Measurements from ENCODE around the gene RAB23.

RAB23 gene

DNA sequence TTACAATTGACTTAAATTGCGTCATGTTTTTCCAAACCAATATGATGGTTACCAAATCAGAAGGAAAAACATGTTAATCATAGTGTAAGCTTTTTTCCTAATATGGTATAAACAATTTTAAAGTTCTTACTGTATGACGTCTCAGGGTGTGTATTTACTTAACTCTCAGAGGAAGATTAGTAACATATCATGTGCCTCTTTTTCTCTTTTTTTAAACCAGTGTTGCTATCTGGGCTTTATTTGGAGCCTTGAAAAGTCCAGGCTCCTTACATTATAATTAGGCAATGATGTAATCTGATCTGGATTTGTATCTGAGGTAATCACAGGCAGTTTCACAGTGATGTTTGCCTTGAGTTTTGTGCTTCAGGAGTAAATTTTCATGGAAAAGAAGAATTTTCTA, 20.4 kb upstream of the RAB23 start:
- peak overlapping the region; percentile 83 for H3K27ac ChIP-seq (ENCODE audit: low read length)

DNA sequence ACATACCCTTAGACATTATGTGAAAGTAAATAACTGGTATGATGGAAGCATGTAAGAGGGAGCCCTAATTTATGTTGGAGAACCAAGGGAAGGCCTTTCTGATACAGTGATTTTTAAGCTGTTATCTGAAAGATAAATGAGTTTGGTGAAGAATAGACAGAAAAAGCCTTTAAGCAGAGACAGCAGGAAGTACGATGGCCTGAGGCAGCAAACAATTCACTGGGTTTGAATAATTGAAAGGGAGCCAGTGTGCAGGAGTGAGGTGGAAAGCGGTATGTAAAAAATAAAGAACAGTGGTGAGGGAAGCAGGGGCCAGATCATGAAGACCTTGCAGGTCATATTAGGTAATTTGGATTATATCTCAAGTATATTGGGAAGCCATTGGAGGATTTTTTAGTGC, 4.1 kb upstream of the RAB23 start:
- Histone ChIP-seq H3K27ac (ENCODE audit: low read length) (no peak overlapping the region), H3K9me3 (ENCODE audit: control insufficient read depth in 1 of 2, low read length in 2 of 2) (no peaks in the 10 kb centered on the region), H3K4me3 (ENCODE audit: low read depth in 1 of 2, low read length in 2 of 2) (no peak overlapping the region), H3K27me3 (ENCODE audit: low read depth, low read length) (no peaks in the 10 kb centered on the region), H3K36me3 (ENCODE audit: control insufficient read depth in 1 of 2, insufficient read depth in 2 of 2, low read length in 2 of 2) (peaks cover 0 to 4% of the 10 kb centered on the region in 2 donors), H3K4me1 (ENCODE audit: control insufficient read depth in 1 of 2, insufficient read depth in 2 of 2, low read length in 2 of 2) (peaks cover 0 to 5% of the 10 kb centered on the region in 2 donors)

More for the DNA sequence above, 20.4 kb upstream of the RAB23 start:
- H3K4me3 ChIP-seq (ENCODE audit: low read depth in 1 of 2, low read length in 2 of 2), result no peak overlapping the region
- no peaks in the 10 kb centered on the region for H3K4me1 ChIP-seq (ENCODE audit: control insufficient read depth in 1 of 2, insufficient read depth in 2 of 2, low read length in 2 of 2)
- H3K9me3 ChIP-seq (ENCODE audit: control insufficient read depth in 1 of 2, low read length in 2 of 2), result no peaks in the 10 kb centered on the region
- no peaks in the 10 kb centered on the region for H3K27me3 ChIP-seq (ENCODE audit: low read depth, low read length)
- H3K36me3 ChIP-seq (ENCODE audit: control insufficient read depth in 1 of 2, insufficient read depth in 2 of 2, low read length in 2 of 2), result no peaks in the 10 kb centered on the region

DNA sequence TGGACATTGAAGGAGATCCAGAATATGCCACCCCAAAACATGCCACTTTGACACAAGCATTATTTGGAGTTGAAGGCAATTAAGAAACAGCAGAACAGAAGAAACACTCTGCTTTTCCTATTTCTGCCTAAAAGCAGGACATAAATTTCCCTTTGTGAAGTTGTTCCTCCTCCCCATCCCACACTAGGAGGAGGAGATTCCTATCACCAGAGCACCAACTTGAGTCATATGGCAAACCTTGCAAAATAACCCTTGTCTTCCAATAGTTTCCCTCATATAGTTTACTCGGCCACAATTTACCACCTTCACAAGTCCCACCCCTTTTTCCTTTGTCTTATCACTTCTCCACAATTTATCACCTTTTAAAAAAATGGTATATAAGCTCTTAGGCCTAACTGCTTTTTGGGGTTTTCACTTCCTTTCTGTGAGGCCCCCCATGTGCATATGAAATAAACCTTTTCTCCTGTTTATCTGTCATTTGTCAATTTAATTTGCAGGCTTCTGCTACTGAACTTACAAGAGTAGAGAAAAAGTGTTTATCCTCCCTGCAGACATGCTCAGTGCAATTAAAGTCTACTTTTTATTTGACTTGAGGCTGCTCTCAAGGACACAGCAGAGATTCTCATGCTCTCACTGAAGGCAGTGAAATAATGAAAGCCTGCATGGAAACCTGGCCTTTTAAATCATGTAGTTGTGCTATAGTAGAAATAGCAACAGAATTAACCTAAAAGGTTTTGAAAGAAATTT, 2.8 kb upstream of the RAB23 start:
- Histone ChIP-seq H3K36me3 (ENCODE audit: control insufficient read depth in 1 of 2, insufficient read depth in 2 of 2, low read length in 2 of 2) (peaks cover 0 to 4% of the 10 kb centered on the region in 2 donors), H3K4me3 (ENCODE audit: low read depth in 1 of 2, low read length in 2 of 2) (no peak overlapping the region), H3K27ac (ENCODE audit: low read length) (no peak overlapping the region), H3K9me3 (ENCODE audit: control insufficient read depth in 1 of 2, low read length in 2 of 2) (no peaks in the 10 kb centered on the region), H3K4me1 (ENCODE audit: control insufficient read depth in 1 of 2, insufficient read depth in 2 of 2, low read length in 2 of 2) (peaks cover 0 to 13% of the 10 kb centered on the region in 2 donors), H3K27me3 (ENCODE audit: low read depth, low read length) (no peaks in the 10 kb centered on the region)

DNA sequence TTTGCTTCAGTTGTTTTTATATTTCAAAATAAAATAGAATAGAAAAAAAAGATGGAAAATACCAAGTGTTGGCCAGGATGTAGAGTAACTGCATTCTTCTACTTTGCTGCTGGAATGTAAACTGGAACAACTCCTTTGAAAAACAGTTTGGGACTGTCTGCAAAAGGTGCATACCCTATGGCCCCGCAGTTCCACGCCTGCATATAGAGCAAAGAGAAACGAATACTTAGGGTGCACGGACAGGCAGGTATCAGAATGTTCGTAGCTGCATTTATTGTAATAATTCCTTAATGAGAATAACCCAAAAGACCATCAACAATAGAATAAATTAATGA, 603 bp upstream of the RAB23 start:
- peaks cover 0 to 13% of the 10 kb centered on the region in 2 donors for H3K4me1 ChIP-seq (ENCODE audit: control insufficient read depth in 1 of 2, insufficient read depth in 2 of 2, low read length in 2 of 2)
- no peaks in the 10 kb centered on the region for H3K9me3 ChIP-seq (ENCODE audit: control insufficient read depth in 1 of 2, low read length in 2 of 2)
- H3K4me3 ChIP-seq (ENCODE audit: low read depth in 1 of 2, low read length in 2 of 2), result peak overlapping the region; percentile 88 to 89
- no peaks in the 10 kb centered on the region for H3K27me3 ChIP-seq (ENCODE audit: low read depth, low read length)
- peak overlapping the region; percentile 83 for H3K27ac ChIP-seq (ENCODE audit: low read length)
- peaks cover 0 to 4% of the 10 kb centered on the region in 2 donors for H3K36me3 ChIP-seq (ENCODE audit: control insufficient read depth in 1 of 2, insufficient read depth in 2 of 2, low read length in 2 of 2)

DNA sequence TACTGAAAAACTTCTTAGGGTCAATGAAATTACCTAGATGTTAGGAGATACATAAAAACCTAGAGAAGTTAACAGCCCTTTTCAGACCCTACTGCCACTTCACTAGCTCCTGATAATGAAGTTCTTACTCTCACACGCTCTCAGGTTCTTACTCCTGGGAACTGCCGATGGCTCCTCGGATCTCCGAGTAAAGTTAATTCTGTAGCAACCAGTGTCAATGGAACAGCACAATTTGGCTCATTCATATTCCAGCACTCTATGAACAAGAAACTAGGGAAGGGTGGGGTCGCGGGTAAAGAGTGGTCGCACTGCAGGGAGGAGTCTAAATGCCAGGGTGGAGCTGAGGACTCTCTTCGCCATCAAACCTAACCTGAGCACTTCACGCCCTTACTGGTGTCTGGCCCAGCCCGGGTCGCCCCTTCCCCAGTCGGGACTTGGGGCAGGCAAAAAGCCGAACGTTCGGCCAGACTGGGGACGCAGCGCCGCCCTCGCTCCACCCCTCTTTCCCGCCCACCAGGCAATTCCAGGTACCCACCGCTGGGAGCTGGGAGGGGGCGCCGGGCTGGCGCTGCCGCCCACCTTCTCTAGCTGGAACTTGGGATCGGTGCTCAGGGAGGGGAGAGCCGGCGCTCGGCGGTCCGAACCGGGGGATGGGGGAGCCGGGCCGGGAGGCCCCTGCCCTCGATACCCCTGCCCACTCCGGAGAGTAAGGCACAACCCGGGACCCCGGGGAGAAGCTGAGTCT, 744 bp downstream of the RAB23 start:
- peak overlapping the region; percentile 83 for H3K27ac ChIP-seq (ENCODE audit: low read length)
- peak overlapping the region; percentile 88 to 89 for H3K4me3 ChIP-seq (ENCODE audit: low read depth in 1 of 2, low read length in 2 of 2)
- H3K9me3 ChIP-seq (ENCODE audit: control insufficient read depth in 1 of 2, low read length in 2 of 2), result no peaks in the 10 kb centered on the region
- peaks cover 0 to 25% of the 10 kb centered on the region in 2 donors for H3K4me1 ChIP-seq (ENCODE audit: control insufficient read depth in 1 of 2, insufficient read depth in 2 of 2, low read length in 2 of 2)
- H3K27me3 ChIP-seq (ENCODE audit: low read depth, low read length), result no peaks in the 10 kb centered on the region
- peaks cover 0 to 11% of the 10 kb centered on the region in 2 donors for H3K36me3 ChIP-seq (ENCODE audit: control insufficient read depth in 1 of 2, insufficient read depth in 2 of 2, low read length in 2 of 2)

DNA sequence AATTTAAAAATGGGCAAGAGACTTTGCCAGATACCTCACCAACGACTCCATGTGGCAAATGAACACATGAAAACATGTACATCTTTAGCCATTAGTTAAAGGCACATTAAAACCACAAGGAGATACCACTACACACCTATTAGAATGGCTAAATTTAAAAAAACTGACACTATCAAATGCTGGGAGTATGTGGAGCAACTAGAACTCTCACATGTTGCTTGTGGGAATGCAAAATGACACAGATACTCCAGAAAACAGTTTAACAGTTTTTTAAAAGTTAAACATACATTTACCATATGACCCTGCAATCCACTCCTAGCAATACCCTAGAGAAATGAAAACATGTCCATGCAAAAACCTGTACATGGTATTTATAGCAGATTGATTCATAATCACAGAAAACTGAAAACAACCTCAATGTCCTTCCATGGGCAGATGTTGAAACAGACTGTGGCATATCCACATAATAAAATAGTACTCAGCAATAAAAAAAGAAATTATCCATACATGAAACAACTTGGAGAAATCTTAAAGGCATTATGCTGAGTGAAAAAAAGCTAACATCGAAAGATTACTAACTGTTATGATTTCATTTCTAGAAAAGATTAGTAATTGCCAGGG, 1.9 kb downstream of the RAB23 start:
- H3K9me3 ChIP-seq (ENCODE audit: control insufficient read depth in 1 of 2, low read length in 2 of 2), result no peaks in the 10 kb centered on the region
- peak overlapping the region in 1 of 2 donors; percentile 62 for H3K4me3 ChIP-seq (ENCODE audit: low read depth in 1 of 2, low read length in 2 of 2)
- no peaks in the 10 kb centered on the region for H3K27me3 ChIP-seq (ENCODE audit: low read depth, low read length)
- H3K4me1 ChIP-seq (ENCODE audit: control insufficient read depth in 1 of 2, insufficient read depth in 2 of 2, low read length in 2 of 2), result peaks cover 0 to 25% of the 10 kb centered on the region in 2 donors
- H3K27ac ChIP-seq (ENCODE audit: low read length), result no peak overlapping the region
- H3K36me3 ChIP-seq (ENCODE audit: control insufficient read depth in 1 of 2, insufficient read depth in 2 of 2, low read length in 2 of 2), result peaks cover 0 to 11% of the 10 kb centered on the region in 2 donors

DNA sequence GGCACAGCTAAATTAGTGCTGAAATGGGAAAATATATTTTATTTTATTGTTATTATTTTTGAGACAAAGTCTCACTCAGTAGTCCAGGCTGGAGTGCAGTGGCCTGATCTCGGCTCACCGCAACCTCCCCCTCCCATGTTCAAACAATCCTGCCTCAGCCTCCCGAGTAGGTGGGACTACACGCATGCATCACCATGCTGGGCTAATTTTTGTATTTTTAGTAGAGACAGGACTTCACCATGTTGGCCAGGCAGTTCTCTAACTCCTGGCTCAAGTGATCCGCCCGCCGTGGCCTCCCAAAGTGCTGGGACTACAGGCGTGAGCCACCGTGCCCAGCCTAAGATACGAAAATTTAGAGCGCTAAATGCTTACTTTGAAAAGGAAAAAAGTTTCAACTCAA, 4.8 kb downstream of the RAB23 start:
- Histone ChIP-seq H3K27ac (ENCODE audit: low read length) (no peak overlapping the region), H3K27me3 (ENCODE audit: low read depth, low read length) (no peaks in the 10 kb centered on the region), H3K4me3 (ENCODE audit: low read depth in 1 of 2, low read length in 2 of 2) (no peak overlapping the region), H3K4me1 (ENCODE audit: control insufficient read depth in 1 of 2, insufficient read depth in 2 of 2, low read length in 2 of 2) (peaks cover 0 to 26% of the 10 kb centered on the region in 2 donors), H3K9me3 (ENCODE audit: control insufficient read depth in 1 of 2, low read length in 2 of 2) (no peaks in the 10 kb centered on the region), H3K36me3 (ENCODE audit: control insufficient read depth in 1 of 2, insufficient read depth in 2 of 2, low read length in 2 of 2) (peaks cover 0 to 11% of the 10 kb centered on the region in 2 donors)

DNA sequence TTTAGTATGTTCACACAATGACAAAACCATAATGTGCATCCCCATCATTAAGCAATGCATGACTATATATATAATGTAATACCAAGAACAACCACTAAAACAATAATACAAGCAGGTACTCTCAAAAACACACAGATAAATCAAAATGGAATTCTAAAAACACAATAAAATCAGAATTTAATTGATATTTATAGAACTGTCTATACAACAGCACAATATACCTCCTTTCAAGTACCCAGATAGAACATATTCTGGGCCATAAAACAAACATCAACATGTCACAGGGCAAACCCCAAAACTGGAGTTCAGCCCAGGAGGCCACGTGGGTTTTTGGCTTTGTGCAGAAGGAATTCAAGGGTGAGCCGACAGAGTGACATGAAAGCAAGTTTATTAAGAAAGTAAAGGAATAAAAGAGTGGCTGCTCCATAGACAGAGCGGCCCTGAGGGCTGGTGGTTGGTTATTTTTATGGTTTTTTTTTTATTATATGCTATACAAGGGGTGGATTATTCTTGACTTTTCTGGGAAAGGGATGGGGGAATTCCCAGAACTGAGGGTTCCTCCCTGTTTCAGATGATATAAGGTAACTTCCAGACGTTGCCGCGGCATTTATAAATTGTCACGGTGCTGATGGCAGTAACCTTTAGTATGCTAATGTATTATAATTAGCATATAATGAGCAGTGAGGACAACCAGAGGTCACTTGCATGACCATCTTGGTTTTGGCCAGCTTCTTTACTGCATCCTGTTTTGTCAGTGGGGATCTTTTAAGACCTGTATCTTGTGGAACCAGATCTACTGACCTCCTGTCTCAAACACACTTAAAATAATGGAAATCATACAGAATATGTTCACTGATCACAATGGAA, 5.6 kb downstream of the RAB23 start:
- Histone ChIP-seq H3K4me3 (ENCODE audit: low read depth in 1 of 2, low read length in 2 of 2) (no peak overlapping the region), H3K4me1 (ENCODE audit: control insufficient read depth in 1 of 2, insufficient read depth in 2 of 2, low read length in 2 of 2) (peaks cover 0 to 26% of the 10 kb centered on the region in 2 donors), H3K27ac (ENCODE audit: low read length) (no peak overlapping the region), H3K27me3 (ENCODE audit: low read depth, low read length) (no peaks in the 10 kb centered on the region), H3K9me3 (ENCODE audit: control insufficient read depth in 1 of 2, low read length in 2 of 2) (no peaks in the 10 kb centered on the region), H3K36me3 (ENCODE audit: control insufficient read depth in 1 of 2, insufficient read depth in 2 of 2, low read length in 2 of 2) (peaks cover 0 to 7% of the 10 kb centered on the region in 2 donors)

DNA sequence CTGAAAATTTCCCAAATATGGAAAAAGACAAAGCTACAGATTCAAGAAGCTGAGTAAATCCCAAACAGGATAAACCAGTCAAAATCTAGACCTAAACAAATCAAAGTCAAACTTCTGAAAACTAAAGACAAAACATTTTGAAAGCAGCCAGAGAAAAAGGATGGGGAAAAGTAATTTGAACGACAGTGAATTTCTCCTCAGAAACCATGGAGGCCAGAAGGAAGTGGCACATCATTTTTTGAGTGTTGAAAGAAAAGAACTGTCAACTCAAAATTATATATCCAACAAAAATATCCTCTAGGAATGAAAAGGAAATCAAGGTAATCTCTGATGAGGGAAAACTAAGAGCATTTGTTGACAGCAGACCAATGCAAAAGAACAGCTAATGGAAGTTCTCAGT, 6.8 kb downstream of the RAB23 start:
- Histone ChIP-seq H3K9me3 (ENCODE audit: control insufficient read depth in 1 of 2, low read length in 2 of 2) (no peaks in the 10 kb centered on the region), H3K27me3 (ENCODE audit: low read depth, low read length) (no peaks in the 10 kb centered on the region), H3K4me1 (ENCODE audit: control insufficient read depth in 1 of 2, insufficient read depth in 2 of 2, low read length in 2 of 2) (peaks cover 0 to 19% of the 10 kb centered on the region in 2 donors), H3K36me3 (ENCODE audit: control insufficient read depth in 1 of 2, insufficient read depth in 2 of 2, low read length in 2 of 2) (peaks cover 0 to 7% of the 10 kb centered on the region in 2 donors), H3K27ac (ENCODE audit: low read length) (no peak overlapping the region), H3K4me3 (ENCODE audit: low read depth in 1 of 2, low read length in 2 of 2) (no peak overlapping the region)

DNA sequence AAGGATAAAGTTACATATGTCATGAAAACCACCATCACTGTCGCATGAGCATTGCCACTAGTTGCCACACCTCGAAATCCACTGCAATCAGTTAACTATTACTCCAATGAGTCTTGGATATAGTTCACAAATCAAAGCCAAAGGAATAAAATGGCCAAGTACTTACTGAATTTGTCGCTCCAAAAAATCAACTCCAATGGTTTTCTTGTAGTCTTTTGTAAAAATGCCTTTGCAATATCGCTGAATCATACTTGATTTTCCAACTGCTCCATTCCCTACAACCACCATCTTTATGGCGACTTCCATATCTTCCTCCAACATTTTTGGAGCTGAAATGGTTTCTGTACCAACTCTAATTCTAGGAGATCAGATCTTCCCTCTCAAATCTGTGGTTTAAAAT, 12.0 kb downstream of the RAB23 start:
- Histone ChIP-seq H3K9me3 (ENCODE audit: control insufficient read depth in 1 of 2, low read length in 2 of 2) (no peaks in the 10 kb centered on the region), H3K27me3 (ENCODE audit: low read depth, low read length) (no peaks in the 10 kb centered on the region), H3K4me1 (ENCODE audit: control insufficient read depth in 1 of 2, insufficient read depth in 2 of 2, low read length in 2 of 2) (peaks cover 0 to 24% of the 10 kb centered on the region in 2 donors), H3K4me3 (ENCODE audit: low read depth in 1 of 2, low read length in 2 of 2) (no peak overlapping the region), H3K36me3 (ENCODE audit: control insufficient read depth in 1 of 2, insufficient read depth in 2 of 2, low read length in 2 of 2) (peaks cover 0 to 11% of the 10 kb centered on the region in 2 donors), H3K27ac (ENCODE audit: low read length) (no peak overlapping the region)
